GM19239 (cell line): ENCODE data around the gene ARFRP1.
A peak's percentile ranks its signal among the peaks of the same experiment; 100 is the strongest.
"Not testable (repeated sequence)": the region's sequence is repeated elsewhere in the genome, so short reads cannot be mapped to it uniquely, and the experiment has no call there.

ENCODE experiments used
- DNase-seq: peaks from one replicate; pipeline ENCODE4 v3.0.0; 2011; ENCODE audit warnings: low spot score; ENCODE audit not compliant: insufficient read length
- FAIRE-seq: peaks from 2 replicates; lab custom pipeline; 2011; peaks lifted over from hg19 to GRCh38; lab: Jason Lieb, UNC

ARFRP1 gene

DNA sequence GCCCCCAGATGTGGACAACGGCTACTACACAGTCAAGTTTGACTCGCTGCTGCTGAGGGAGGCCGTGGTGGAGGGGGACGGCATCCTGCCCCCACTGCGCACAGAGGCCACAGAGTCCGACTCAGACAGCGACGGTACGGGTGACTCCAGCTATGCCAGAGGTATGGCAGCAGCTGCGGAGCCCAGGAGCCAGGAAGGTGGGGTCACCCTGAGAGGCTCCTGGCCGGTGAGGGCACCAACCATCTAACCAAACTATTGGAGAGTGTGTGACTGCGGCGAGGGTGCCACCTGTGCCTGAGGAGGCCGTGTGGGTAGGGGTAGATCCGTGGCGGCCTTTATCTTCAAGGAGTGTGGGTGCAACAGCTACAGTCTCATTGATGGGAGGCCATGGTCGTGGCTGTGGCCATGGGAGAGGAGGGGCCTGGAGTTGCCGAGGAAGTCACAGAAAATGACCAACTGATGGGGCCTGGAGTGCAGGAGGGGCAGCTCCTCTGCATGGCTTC lies 25.9 kb upstream of the ARFRP1 start:
- no peak for DNase-seq
- no peak for FAIRE-seq

DNA sequence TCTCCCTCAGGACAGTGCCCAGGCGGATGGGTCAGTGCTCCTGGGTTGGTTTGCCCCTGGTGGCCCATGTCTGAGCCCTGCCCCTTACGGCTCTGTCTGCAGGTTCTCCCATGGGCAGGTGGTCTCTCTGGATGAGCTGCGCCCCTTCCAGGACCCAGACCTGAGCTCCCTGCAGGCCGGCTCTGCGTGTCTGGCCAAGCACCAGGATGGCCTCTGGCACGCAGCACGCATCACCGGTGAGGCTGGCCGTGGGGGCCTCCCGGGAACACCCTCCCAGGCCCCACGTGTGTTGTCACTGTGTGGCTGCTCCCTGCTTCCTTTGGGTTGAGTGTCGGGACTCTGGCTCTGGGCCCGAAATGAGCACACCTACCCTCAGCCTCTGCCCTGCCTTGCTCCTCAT lies 25.3 kb upstream of the ARFRP1 start:
- DNase-seq (no peak), FAIRE-seq (no peak)

DNA sequence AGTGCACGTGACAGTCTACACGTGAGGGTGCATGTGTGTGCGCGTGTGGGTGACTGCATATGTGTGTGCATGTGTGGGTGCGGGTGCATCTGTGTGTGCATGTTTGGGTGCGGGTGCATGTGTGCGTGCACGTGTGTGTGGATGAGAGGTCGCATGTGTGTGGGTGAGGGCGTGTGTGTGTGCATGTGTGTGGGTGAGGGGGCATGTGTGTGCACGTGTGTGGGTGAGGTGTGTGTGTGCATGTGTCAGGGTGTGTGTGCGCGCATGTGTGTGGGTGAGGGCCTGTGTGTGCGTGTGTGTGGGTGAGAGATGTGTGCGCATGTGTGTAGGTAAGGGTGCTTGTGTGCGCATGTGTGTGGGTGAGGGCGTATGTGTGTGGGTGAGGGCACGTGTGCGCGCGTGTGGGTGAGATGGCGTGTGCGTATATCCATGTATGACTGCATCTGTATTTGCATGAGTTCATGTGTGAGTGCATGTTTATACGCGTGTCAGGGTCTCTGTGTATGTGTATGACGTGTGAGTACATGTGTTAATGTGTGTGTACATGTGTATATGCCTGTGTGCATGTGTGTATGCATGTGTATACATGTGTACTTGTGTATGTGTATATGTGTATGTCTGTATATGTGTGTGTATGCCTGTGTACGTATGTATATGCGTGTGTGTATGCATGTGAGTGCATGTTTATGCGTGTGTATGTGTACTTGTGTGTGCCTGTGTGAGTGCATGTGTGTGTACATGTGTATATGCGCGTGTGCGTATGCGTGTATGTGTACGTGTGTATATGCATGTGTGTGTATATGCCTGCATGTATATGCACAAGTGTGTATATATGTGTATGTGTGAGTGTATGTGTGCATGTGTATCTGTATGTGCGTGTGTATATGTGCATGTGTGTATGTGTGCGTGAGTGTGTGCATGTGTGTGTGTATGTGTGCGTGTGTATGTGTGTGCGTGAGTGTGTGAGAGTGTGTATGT lies 24.6 kb upstream of the ARFRP1 start:
- FAIRE-seq (no peak), DNase-seq (no peak)

DNA sequence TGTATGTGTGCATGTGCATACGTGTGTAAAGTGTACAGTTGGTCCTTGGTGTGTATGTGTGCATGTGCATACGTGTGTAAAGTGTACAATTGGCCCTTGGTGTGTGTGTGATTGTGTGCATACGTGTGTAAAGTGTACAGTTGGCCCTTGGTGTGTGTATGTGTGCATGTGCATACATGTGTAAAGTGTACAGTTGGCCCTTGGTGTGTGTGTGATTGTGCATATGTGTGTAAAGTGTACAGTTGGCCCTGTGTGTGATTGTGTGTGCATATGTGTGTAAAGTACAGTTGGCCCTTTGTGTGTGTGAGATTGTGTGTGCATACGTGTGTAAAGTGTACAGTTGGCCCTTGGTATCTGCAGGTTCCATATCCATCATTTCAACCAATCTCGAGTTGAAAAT lies 23.6 kb upstream of the ARFRP1 start:
- DNase-seq (no peak), FAIRE-seq (peak; percentile 8)

DNA sequence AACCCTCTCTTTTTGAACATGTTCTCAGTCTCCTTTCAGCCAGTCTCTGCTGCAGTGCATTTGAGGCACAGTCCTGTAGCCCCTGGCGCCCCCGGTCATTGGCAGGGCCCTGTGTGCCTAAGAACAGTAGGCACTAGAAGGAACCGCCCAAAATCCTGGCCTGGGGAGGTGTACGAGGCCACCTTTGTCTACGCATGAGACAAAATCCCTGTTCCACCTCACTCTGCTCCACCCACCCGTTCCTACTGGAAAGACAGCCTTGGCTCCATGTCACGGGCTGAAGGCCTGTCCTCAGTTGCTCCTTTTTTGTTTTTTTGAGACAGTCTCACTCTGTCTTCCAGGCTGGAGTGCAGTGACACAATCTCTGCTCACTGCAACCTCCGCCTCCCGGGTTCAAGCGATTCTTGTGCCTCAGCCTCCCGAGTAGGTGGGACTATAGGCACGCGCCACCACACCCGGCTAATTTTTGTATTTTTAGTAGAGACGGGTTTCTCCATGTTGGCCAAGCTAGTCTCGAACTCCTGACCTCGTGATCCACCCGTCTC lies 22.5 kb upstream of the ARFRP1 start:
- not testable (repeated sequence) for FAIRE-seq, DNase-seq

DNA sequence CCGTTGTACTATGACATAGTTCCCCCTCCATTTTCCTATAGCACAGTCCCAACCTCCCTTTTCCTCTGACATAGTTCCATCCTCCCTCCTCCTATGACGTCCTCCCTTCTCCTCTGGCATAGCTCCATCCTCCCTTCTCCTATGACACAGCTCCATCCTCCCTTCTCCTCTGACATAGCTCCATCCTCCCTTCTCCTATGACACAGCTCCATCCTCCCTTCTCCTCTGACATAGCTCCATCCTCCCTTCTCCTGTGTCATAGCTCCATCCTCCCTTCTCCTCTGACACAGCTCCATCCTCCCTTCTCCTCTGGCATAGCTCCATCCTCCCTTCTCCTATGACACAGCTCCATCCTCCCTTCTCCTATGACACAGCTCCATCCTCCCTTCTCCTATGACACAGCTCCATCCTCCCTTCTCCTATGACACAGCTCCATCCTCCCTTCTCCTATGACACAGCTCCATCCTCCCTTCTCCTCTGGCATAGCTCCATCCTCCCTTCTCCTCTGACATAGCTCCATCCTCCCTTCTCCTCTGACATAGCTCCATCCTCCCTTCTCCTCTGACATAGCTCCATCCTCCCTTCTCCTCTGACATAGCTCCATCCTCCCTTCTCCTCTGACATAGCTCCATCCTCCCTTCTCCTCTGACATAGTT lies 15.3 kb upstream of the ARFRP1 start:
- FAIRE-seq, DNase-seq: not testable (repeated sequence)

DNA sequence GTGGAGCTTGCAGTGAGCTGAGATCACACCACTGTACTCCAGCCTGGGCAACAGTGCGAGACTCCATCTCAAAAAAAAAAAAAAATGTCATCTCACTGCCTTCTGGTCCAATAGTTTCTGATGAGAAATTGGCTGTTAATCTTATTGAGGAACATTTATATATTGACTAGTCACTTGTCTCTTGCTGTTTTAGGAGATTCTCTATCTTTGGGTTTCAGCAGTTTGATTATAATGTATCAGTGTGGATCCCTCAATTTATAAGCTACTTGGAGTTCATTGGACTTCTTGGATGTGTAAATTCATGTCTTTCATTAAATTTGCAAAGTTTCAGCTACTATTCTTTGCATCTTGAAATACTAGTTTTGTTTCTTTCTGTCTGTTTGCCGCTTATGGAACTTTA lies 11.2 kb upstream of the ARFRP1 start:
- no peak for FAIRE-seq
- DNase-seq = no peak

DNA sequence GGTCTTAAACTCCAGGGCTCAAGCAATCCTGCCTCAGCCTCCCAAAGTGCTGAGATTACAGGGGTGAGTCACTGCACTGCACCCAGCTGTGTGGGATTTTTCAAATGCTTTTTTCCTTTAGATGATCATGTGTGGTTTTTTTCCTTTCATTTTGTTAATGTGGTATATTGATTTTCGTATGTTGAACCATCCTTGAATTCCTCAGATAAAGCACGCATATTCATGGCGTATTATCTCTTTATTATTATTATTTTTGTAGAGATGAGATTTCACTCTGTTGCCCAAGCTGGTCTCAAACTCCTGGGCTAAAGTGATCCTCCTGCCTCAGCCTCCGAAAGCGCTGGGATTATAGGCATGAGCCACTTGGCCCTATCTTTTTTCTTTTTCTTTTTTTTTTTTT lies 7.1 kb upstream of the ARFRP1 start:
- DNase-seq (no peak), FAIRE-seq (no peak)

DNA sequence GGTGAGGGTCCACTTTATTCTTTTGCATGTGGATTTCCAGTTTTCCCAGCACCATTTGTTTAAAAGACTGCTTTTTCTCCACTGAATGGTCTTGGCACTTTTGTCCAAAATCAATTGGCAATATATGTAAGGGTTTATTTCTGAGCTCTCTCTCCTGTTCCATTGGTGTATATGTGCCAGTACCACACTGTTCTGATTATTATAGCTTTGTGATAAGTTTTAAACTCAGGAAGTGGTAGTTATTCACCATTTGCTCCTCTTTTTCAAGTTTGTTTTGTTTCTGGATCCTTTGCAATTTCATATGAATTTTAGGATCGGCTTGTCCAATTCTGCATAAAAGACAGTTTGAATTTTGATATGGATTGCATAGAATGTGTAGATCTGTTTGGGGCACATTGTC lies 4.4 kb upstream of the ARFRP1 start:
- no peak for FAIRE-seq
- no peak for DNase-seq

DNA sequence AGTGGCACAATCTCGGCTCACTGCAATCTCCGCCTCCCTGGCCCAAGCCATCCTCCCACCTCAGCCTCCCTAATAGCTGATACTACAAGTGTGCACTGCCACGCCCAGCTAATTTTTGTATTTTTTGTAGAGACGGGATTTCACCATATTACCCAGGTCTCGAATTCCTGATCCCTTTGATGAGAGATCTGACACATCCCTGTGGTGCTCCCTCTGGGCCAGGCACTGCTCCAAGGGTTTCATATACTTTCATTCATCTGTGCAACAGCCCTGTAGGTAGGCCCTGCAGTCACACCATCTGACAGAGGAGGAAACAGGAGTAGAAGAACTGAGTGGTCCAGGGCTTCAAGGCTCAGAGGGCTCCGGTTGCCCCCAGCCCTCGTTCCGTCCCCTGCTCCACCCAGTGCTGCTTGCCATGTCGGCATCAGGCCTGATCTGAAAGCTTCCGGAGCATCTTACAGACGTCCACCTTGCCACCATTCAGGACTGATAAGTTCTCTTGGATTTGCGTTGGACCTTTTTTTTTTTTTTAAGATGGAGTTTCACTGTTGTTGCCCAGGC lies 3.4 kb upstream of the ARFRP1 start:
- DNase-seq = no peak
- FAIRE-seq = no peak

DNA sequence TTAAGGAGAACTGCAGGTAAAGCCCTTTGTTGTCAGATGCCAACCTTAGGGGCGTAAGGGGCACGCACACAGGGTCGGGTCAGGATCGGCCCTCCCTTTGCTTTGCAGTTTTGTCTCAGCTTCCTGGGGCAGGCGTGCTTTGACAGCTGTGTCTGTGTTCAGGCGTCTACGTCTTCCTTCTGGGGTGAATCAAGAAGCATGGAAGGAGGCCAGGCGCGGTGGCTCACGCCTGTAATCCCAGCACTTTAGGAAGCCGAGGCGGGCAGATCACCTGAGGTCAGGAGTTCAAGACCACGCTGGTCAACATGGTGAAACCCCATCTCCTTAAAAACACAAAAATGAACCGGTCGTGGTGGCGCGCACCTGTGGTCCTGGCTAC lies 1.4 kb upstream of the ARFRP1 start:
- no peak for FAIRE-seq
- no peak for DNase-seq

DNA sequence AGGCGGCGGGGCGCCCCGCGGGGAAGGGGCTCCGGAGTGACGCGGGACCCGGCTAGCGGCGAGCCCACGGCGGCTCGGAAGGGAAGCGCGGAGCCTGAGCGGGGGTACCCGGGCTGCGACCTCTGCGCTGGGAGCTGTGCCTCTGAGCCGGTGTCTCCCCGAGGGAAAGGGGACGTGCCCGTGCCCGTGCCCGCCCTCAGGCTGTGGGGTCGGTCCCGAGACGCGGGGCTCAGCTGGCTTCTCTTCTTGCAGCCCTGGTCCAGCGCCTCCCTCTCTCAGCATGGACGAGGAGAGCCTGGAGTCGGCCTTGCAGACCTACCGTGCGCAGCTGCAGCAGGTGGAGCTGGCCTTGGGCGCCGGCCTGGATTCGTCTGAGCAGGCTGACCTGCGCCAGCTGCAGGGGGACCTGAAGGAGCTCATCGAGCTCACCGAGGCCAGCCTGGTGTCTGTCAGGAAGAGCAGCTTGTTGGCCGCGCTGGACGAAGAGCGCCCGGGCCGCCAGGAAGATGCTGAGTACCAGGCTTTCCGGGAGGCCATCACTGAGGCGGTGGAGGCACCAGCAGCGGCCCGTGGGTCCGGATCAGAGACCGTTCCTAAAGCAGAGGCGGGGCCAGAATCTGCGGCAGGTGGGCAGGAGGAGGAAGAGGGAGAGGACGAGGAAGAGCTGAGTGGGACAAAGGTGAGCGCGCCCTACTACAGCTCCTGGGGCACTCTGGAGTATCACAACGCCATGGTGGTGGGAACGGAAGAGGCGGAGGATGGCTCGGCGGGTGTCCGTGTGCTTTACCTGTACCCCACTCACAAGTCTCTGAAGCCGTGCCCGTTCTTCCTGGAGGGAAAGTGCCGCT lies 749 bp upstream of the ARFRP1 start:
- peak; percentile 36 for DNase-seq
- FAIRE-seq = no peak

DNA sequence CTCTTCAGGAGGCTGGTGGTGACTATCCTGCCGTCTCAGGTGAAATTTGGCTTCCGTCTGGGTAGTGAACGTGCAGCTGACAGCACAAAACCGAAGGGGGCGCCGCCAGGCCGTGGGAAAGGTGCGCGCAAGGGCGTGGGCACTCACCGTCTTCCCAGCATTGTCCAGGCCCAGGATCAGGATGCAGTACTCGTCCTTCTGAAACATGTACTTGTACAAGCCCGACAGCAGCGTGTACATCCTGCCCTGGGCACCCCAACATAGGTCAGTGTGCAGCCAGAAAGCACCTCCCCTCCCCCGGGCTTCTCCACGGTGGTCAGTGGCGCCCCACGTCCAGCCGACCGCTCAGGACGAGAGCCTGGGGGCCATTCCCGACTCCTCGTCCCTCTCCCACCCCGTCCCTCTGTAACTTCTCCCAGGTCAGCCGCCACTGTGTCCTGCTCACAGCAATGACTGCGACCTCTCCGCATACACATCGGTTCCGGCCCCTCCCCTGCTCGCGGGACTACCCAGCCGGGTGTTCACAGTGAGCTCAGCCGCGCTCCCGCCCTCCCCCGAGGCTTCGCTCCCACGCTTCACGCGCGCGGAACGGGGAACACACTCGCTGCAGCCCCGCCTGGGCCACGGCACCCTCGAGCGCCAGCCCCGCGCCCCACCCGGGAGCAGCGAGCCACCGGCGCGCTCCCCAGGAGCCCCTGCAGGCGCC lies 771 bp downstream of the ARFRP1 start:
- FAIRE-seq (peak; percentile 75), DNase-seq (peak; percentile 73)

DNA sequence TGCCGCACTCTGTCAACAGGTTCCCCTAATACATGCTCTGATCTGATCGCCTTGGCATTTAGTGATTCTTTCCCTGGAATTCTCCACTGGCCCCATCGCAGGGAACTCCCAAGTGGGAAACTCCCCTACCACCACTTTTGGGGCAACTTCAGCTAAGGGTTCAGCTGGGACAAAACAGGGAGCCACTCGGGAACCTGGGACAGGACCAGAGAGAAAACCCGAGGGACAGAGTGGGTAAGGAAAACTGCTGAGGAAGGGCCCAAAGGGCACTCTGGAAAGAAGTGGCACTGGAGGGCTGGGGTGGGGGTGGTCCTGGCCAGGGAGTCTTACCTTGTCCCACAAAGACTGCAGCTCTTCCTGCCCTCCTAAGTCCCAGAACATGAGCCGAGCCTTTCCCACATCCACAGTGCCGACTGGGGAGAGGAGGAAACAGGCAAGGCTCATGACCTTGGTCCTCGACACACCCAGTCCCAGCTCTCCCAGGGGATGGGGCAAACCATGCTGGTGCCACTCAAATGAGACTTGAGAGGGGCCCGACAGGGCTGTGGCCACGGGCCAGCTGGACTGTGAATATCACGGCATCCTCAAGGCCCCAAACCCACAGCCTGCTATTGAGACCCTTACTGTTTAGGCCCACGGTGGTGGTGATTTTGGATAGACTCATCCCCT lies 1.6 kb downstream of the ARFRP1 start:
- FAIRE-seq = no peak
- no peak for DNase-seq

DNA sequence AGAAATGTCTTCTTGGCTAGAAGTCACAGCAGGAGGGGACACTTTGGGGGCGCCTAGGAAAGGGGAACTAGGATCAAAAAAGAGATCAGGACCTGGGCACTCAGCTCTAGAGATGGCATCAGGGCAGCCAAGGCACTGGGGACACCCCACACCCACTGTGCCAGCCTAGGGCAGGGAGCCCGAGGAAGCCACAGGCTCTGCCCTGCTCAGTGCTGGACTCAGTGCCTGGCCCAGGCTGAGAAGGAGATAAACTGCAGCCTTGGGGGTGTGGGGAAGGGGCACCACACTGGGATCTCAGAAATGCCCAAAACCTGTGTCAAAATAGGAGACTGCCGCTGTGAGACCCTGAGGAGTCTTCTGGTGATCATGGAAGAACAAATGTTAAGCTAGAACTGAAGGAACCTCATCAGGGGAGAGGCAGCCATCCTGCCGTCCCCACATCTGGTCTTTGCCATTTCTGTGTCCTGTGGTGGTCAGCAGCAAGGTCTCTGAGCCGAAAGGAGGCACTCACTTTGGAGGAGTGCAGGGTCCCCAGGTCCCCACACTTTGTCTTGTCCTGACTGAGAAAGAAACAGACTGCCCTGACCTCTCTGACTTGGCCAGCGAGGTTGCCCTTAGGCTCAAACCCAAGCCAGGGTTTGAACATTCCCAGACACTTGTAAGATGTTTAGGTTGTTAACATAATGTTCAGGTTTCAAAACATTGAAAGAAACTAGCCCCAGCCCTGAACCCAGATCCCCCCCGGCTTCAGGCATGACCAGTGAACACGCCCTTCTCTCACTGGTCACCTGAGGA lies 2.3 kb downstream of the ARFRP1 start:
- FAIRE-seq (no peak), DNase-seq (no peak)

DNA sequence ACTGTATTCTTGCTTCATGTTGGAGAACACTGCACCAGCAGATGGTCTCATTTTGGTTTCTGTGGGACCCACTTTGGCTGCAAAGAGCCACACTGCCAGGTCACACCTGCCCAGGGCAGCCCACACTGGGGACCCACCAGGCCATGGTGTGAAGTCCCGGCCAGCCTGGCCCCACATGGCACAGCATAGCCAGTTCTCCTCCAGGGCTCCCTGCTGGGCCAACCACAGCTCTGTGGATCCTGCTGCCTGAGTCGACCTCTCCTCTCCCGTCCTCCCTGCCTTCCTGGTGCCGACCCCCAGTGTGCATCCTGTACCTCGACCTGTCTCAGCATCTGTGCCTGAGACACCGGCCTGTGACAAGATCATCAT lies 3.0 kb downstream of the ARFRP1 start:
- DNase-seq = no peak

DNA sequence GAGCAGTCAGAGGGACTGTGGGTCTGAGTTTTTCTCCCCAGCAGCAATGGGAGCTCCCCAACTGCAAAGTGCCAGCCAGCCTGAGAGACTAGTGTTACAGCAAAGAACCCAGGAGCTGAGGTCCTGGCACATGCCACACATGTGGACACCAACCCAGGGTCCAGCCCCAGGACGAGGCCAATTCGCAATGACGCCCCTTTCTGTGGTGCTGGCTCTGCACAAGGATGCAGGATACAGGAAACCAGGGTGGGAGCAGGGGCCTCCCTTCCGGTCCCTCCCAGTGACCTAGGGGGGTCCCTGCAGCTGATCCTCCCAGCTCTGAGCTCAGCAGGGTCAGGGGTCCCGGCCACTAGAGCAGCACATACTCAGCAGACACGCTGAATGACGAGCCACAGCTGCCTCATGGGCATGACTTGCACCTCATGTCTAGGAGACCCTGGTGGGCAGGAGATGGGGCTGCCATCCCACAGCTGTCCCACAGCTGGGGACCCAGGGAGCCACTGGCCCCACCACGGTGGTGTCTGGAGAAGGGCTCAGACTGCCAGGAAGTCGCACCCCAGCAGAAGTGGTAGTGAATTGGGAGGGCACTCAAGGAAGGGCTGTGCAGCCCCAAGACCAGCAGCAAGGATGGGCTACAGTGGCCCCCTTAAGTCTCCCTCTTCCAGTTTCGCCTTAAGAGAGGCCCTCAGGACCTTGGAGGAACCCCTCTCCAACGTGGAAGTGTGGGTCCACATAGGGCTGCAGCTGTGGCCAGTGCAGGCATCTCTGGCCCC lies 3.6 kb downstream of the ARFRP1 start:
- FAIRE-seq = no peak
- no peak for DNase-seq

More for the DNA sequence above, 3.0 kb downstream of the ARFRP1 start:
- FAIRE-seq = no peak
